ENCODE measurements around the gene LCN15. TPM values are rescaled to one million over a fixed set of nuclear protein-coding genes. Genes with fewer than 3 reads are reported as not detected.
A peak's percentile ranks its signal among the peaks of the same experiment; 100 is the strongest.
"Not testable (repeated sequence)": the region's sequence is repeated elsewhere in the genome, so short reads cannot be mapped to it uniquely, and the experiment has no call there.

The LCN15 gene
- polyA plus RNA-seq, 4 donors, result 0.46 to 38.5 (median 8.8) TPM

- DNase-seq, result peak in 1 of 2 donors; percentile 56
- not testable (repeated sequence) for H3K36me3 ChIP-seq (ENCODE audit: control insufficient read depth in 3 of 3, insufficient read depth in 2 of 3, low read depth in 1 of 3, low read length in 3 of 3); H3K27ac ChIP-seq (ENCODE audit: low read depth in 1 of 3, low read length in 2 of 3); H3K27me3 ChIP-seq (ENCODE audit: control insufficient read depth in 3 of 3, insufficient read depth in 3 of 3, low read length in 3 of 3); FAIRE-seq; H3K4me3 ChIP-seq (ENCODE audit: low read depth in 1 of 3, low read length in 3 of 3); H3K9me3 ChIP-seq (ENCODE audit: control insufficient read depth in 2 of 2, insufficient read depth in 1 of 2, low read depth in 1 of 2, low read length in 1 of 2)
- 4 to 34% (median 29%) methylated on average over 4 of the region's 4 CpGs for WGBS, 3 donors
- H3K4me1 ChIP-seq (ENCODE audit: control insufficient read depth in 3 of 3, insufficient read depth in 2 of 3, low read depth in 1 of 3, low read length in 2 of 3), result peaks cover 0 to 20% (median 4%) of the 10 kb centered on the region in 3 donors
Observed at GRCh38 chr9:136711219-136711648, 53.1 kb downstream of the LCN15 start.

GRCh38 chr9:136710543-136710942, 53.8 kb downstream of the LCN15 start:
- H3K9me3 ChIP-seq (ENCODE audit: control insufficient read depth in 2 of 2, insufficient read depth in 1 of 2, low read depth in 1 of 2, low read length in 1 of 2), result no peaks in the 10 kb centered on the region
- H3K27me3 ChIP-seq (ENCODE audit: control insufficient read depth in 3 of 3, insufficient read depth in 3 of 3, low read length in 3 of 3), result peaks cover 0 to 9% (median 5%) of the 10 kb centered on the region in 3 donors
- FAIRE-seq (no peak), DNase-seq (no peak)
- H3K36me3 ChIP-seq (ENCODE audit: control insufficient read depth in 3 of 3, insufficient read depth in 2 of 3, low read depth in 1 of 3, low read length in 3 of 3), result peaks cover 0 to 9% (median 0%) of the 10 kb centered on the region in 3 donors
- WGBS, 3 donors, result 74 to 92% (median 82%) methylated on average over 7 of the region's 7 CpGs
- H3K4me1 ChIP-seq (ENCODE audit: control insufficient read depth in 3 of 3, insufficient read depth in 2 of 3, low read depth in 1 of 3, low read length in 2 of 3), result peaks cover 0 to 20% (median 4%) of the 10 kb centered on the region in 3 donors
- no peak overlapping the region for H3K27ac ChIP-seq (ENCODE audit: low read depth in 1 of 3, low read length in 2 of 3)
- H3K4me3 ChIP-seq (ENCODE audit: low read depth in 1 of 3, low read length in 3 of 3), result no peak overlapping the region

Other genes starting within 250 kb of the LCN15 start
- gene NOTCH1, start 218.5 kb downstream of the LCN15 start, polyA plus RNA-seq, result 10 to 100 TPM in 2 of 4 donors, 1 to 10 TPM in 2; 1.8 to 19.8 (median 7.3) TPM
- gene EGFL7, start 101.6 kb downstream of the LCN15 start, polyA plus RNA-seq, result 100 to 1,000 TPM in 1 of 4 donors, 10 to 100 TPM in 3; 15.4 to 114 (median 34.6) TPM
- gene AGPAT2, start 77.1 kb downstream of the LCN15 start, polyA plus RNA-seq, result 100 to 1,000 TPM; 222 to 653 (median 363) TPM
- gene DIPK1B, start 51.9 kb downstream of the LCN15 start, polyA plus RNA-seq, result 10 to 100 TPM in 2 of 4 donors, 1 to 10 TPM in 1, under 1 TPM in 1; 0.22 to 12.7 (median 6.6) TPM
- 1 to 10 TPM in 3 of 4 donors, not detected in 1; 1.1 to 8.4 (median 4.7) TPM for gene LCN10, start 21.6 kb downstream of the LCN15 start, polyA plus RNA-seq
- 10 to 100 TPM in 1 of 4 donors, 1 to 10 TPM in 2, not detected in 1; 1.4 to 21.5 (median 2.2) TPM for gene LCN6, start 16.0 kb downstream of the LCN15 start, polyA plus RNA-seq
- under 1 TPM in 1 of 4 donors, not detected in 3; 0.16 TPM for gene LCN8, start 6.3 kb downstream of the LCN15 start, polyA plus RNA-seq
- 100 to 1,000 TPM; 148 to 518 (median 194) TPM for gene TMEM141, start 26.8 kb upstream of the LCN15 start, polyA plus RNA-seq
- gene CCDC183, start 31.8 kb upstream of the LCN15 start, polyA plus RNA-seq, result 10 to 100 TPM in 1 of 4 donors, 1 to 10 TPM in 2, under 1 TPM in 1; 0.40 to 37.9 (median 2.1) TPM
- gene RABL6, start 43.4 kb upstream of the LCN15 start, polyA plus RNA-seq, result 100 to 1,000 TPM in 1 of 4 donors, 10 to 100 TPM in 3; 75.5 to 114 (median 82.3) TPM
- 10 to 100 TPM in 1 of 4 donors, 1 to 10 TPM in 3; 1.1 to 11.6 (median 2.6) TPM for gene AJM1, start 78.0 kb upstream of the LCN15 start, polyA plus RNA-seq
- 100 to 1,000 TPM; 111 to 337 (median 169) TPM for gene PHPT1, start 84.9 kb upstream of the LCN15 start, polyA plus RNA-seq
- 1,000 to 10,000 TPM in 1 of 4 donors, 1 to 10 TPM in 3; 4.6 to 1,156 (median 8.9) TPM for gene MAMDC4, start 87.8 kb upstream of the LCN15 start, polyA plus RNA-seq
- 1,000 to 10,000 TPM in 2 of 4 donors, 100 to 1,000 TPM in 2; 556 to 1,582 (median 1,008) TPM for gene EDF1, start 101.8 kb upstream of the LCN15 start, polyA plus RNA-seq
- 10 to 100 TPM; 11.2 to 20.9 (median 13.8) TPM for gene TRAF2, start 122.0 kb upstream of the LCN15 start, polyA plus RNA-seq
- gene FBXW5, start 180.2 kb upstream of the LCN15 start, polyA plus RNA-seq, result 100 to 1,000 TPM in 3 of 4 donors, 10 to 100 TPM in 1; 96.1 to 262 (median 181) TPM
- gene C8G, start 180.7 kb upstream of the LCN15 start, polyA plus RNA-seq, result 100 to 1,000 TPM in 1 of 4 donors, 10 to 100 TPM in 3; 13.6 to 106 (median 61.3) TPM
- gene LCN12, start 187.8 kb upstream of the LCN15 start, polyA plus RNA-seq, result 10 to 100 TPM in 1 of 4 donors, 1 to 10 TPM in 2, not detected in 1; 2.2 to 88.7 (median 3.4) TPM
- 10 to 100 TPM in 2 of 4 donors, 1 to 10 TPM in 1, under 1 TPM in 1; 0.86 to 38.0 (median 19.4) TPM for gene PTGDS, start 213.0 kb upstream of the LCN15 start, polyA plus RNA-seq
- under 1 TPM in 2 of 4 donors, not detected in 2; 0.07 to 0.16 TPM for gene LCNL1, start 218.5 kb upstream of the LCN15 start, polyA plus RNA-seq
- 10 to 100 TPM; 33.7 to 85.9 (median 75.5) TPM for gene PAXX, start 227.9 kb upstream of the LCN15 start, polyA plus RNA-seq
- gene CLIC3, start 232.1 kb upstream of the LCN15 start, polyA plus RNA-seq, result 1 to 10 TPM in 2 of 4 donors, under 1 TPM in 1, not detected in 1; 0.81 to 6.2 (median 1.4) TPM